ENCODE measurements around the gene SLC25A18. TPM values are rescaled to one million over a fixed set of nuclear protein-coding genes. Genes with fewer than 3 reads are reported as not detected.
A peak's percentile ranks its signal among the peaks of the same experiment; 100 is the strongest.

Gene SLC25A18
- total and polyA plus RNA-seq, 7 donors: 0.56 to 10.4 (median 5.7) TPM

GRCh38 chr22:17629173-17629489 is 65.8 kb downstream of the SLC25A18 start:
- TF ChIP-seq CTCF (IDR thresholded peaks at IDR 0.05): no peak
- H3K36me3 ChIP-seq (ENCODE audit: insufficient read depth in 1 of 2, low read depth in 1 of 2): peaks cover 0 to 8% of the 10 kb centered on the region in 2 donors
- peak overlapping the region; percentile 98 for H3K27ac ChIP-seq
- H3K9me3 ChIP-seq: no peaks in the 10 kb centered on the region
- DNase-seq (no peak), ATAC-seq (peak in 1 of 4 donors; percentile 1)
- intact Hi-C loops (cut with DNase I): no loop called here
- peak overlapping the region; percentile 99 for H3K4me3 ChIP-seq
- 0% methylated on average over 1 of the region's 1 CpG for WGBS, 3 donors
- H3K27me3 ChIP-seq (ENCODE audit: insufficient read depth in 3 of 3, low read length in 2 of 3): no peaks in the 10 kb centered on the region
- peaks cover 15% of the 10 kb centered on the region for H3K4me1 ChIP-seq

GRCh38 chr22:17629641-17630040 is 66.3 kb downstream of the SLC25A18 start:
- WGBS, 3 donors: 77 to 87% (median 80%) methylated on average over 7 of the region's 7 CpGs
- ATAC-seq (no peak), DNase-seq (no peak)
- intact Hi-C loops (cut with DNase I): no loop called here
- no peak for TF ChIP-seq CTCF (IDR thresholded peaks at IDR 0.05)
- H3K36me3 ChIP-seq (ENCODE audit: insufficient read depth in 1 of 2, low read depth in 1 of 2): peaks cover 0 to 2% of the 10 kb centered on the region in 2 donors
- H3K4me1 ChIP-seq: peaks cover 14% of the 10 kb centered on the region
- no peaks in the 10 kb centered on the region for H3K27me3 ChIP-seq (ENCODE audit: insufficient read depth in 3 of 3, low read length in 2 of 3)
- H3K4me3 ChIP-seq: peak overlapping the region; percentile 99
- H3K9me3 ChIP-seq: no peaks in the 10 kb centered on the region
- H3K27ac ChIP-seq: peak overlapping the region; percentile 98

- Histone ChIP-seq H3K27me3 (ENCODE audit: insufficient read depth in 3 of 3, low read length in 2 of 3) (no peaks in the 10 kb centered on the region), H3K9me3 (no peaks in the 10 kb centered on the region), H3K36me3 (ENCODE audit: insufficient read depth in 1 of 2, low read depth in 1 of 2) (no peaks in the 10 kb centered on the region), H3K4me1 (peaks cover 14% of the 10 kb centered on the region), H3K27ac (no peak overlapping the region), H3K4me3 (no peak overlapping the region)
- TF ChIP-seq CTCF (IDR thresholded peaks at IDR 0.05): no peak
- ATAC-seq (no peak), DNase-seq (no peak)
- WGBS, 3 donors: 77 to 93% (median 81%) methylated on average over 9 of the region's 9 CpGs
- intact Hi-C loops (cut with DNase I): no loop called here
Measured at GRCh38 chr22:17631076-17631565, 67.8 kb downstream of the SLC25A18 start.

- peaks cover 15% of the 10 kb centered on the region for H3K4me1 ChIP-seq
- H3K27ac ChIP-seq: peak overlapping the region; percentile 43
- H3K36me3 ChIP-seq (ENCODE audit: insufficient read depth in 1 of 2, low read depth in 1 of 2): no peaks in the 10 kb centered on the region
- H3K4me3 ChIP-seq: no peak overlapping the region
- intact Hi-C loops (cut with DNase I): no loop called here
- H3K27me3 ChIP-seq (ENCODE audit: insufficient read depth in 3 of 3, low read length in 2 of 3): no peaks in the 10 kb centered on the region
- no peaks in the 10 kb centered on the region for H3K9me3 ChIP-seq
- ATAC-seq: no peak
- DNase-seq: no peak
- TF ChIP-seq CTCF (IDR thresholded peaks at IDR 0.05): no peak
- WGBS, 3 donors: 87 to 90% (median 89%) methylated on average over 4 of the region's 4 CpGs
Measured at GRCh38 chr22:17633217-17633997, 70.1 kb downstream of the SLC25A18 start.

GRCh38 chr22:17633998-17634323 is 70.7 kb downstream of the SLC25A18 start:
- 90 to 91% (median 91%) methylated on average over 3 of the region's 3 CpGs for WGBS, 3 donors
- Histone ChIP-seq H3K27ac (peak overlapping the region; percentile 43), H3K4me1 (peaks cover 15% of the 10 kb centered on the region), H3K4me3 (no peak overlapping the region), H3K36me3 (ENCODE audit: insufficient read depth in 1 of 2, low read depth in 1 of 2) (no peaks in the 10 kb centered on the region), H3K9me3 (no peaks in the 10 kb centered on the region), H3K27me3 (ENCODE audit: insufficient read depth in 3 of 3, low read length in 2 of 3) (no peaks in the 10 kb centered on the region)
- DNase-seq: no peak
- no peak for ATAC-seq
- TF ChIP-seq CTCF (IDR thresholded peaks at IDR 0.05): no peak
- intact Hi-C loops (cut with DNase I): no loop called here

All from psoas muscle (tissue), 8 donors.